Measurements from ENCODE around the gene EIF4G3.

GRCh38 chr1:20846461-20847374 lies 330.0 kb downstream of the EIF4G3 start:
- TF ChIP-seq CTCF (IDR thresholded peaks at IDR 0.05) (no peak), POLR2A (IDR thresholded peaks at IDR 0.05) (no peak)
